Measurements from ENCODE around the gene ABLIM3.

Gene ABLIM3

GRCh38 chr5:149141224-149141956 lies at the start of gene ABLIM3:
Gene ABLIM3, plus strand, starts transcription at chr5:149141493. Its CDS starts 603 bp downstream, at chr5:149142096.
- peak; percentile 59 for DNase-seq (ENCODE audit: low spot score)

GRCh38 chr5:149093625-149094024 lies 47.7 kb upstream of the ABLIM3 start:
- DNase-seq (ENCODE audit: low spot score): no peak

- no peak for DNase-seq (ENCODE audit: low spot score)
Measured at GRCh38 chr5:149094996-149095395, 46.3 kb upstream of the ABLIM3 start.

- DNase-seq (ENCODE audit: low spot score): no peak
Measured at GRCh38 chr5:149099920-149100319, 41.4 kb upstream of the ABLIM3 start.

GRCh38 chr5:149100331-149100730 lies 41.0 kb upstream of the ABLIM3 start:
- no peak for DNase-seq (ENCODE audit: low spot score)

- no peak for DNase-seq (ENCODE audit: low spot score)
Measured at GRCh38 chr5:149108651-149109280, 32.5 kb upstream of the ABLIM3 start.

GRCh38 chr5:149110406-149110805 lies 30.9 kb upstream of the ABLIM3 start:
- no peak for DNase-seq (ENCODE audit: low spot score)

GRCh38 chr5:149113669-149114068 lies 27.6 kb upstream of the ABLIM3 start:
- DNase-seq (ENCODE audit: low spot score): no peak

- peak; percentile 34 for DNase-seq (ENCODE audit: low spot score)
Measured at GRCh38 chr5:149114403-149115312, 26.6 kb upstream of the ABLIM3 start.

- no peak for DNase-seq (ENCODE audit: low spot score)
Measured at GRCh38 chr5:149117970-149118369, 23.3 kb upstream of the ABLIM3 start.

- no peak for DNase-seq (ENCODE audit: low spot score)
Measured at GRCh38 chr5:149118463-149118862, 22.8 kb upstream of the ABLIM3 start.

- DNase-seq (ENCODE audit: low spot score): no peak
Measured at GRCh38 chr5:149121145-149121544, 20.1 kb upstream of the ABLIM3 start.

GRCh38 chr5:149123211-149123610 lies 18.1 kb upstream of the ABLIM3 start:
- no peak for DNase-seq (ENCODE audit: low spot score)

GRCh38 chr5:149125386-149125891 lies 15.9 kb upstream of the ABLIM3 start:
- DNase-seq (ENCODE audit: low spot score): no peak

GRCh38 chr5:149126906-149127305 lies 14.4 kb upstream of the ABLIM3 start:
- DNase-seq (ENCODE audit: low spot score): no peak

GRCh38 chr5:149127394-149127955 lies 13.8 kb upstream of the ABLIM3 start:
- no peak for DNase-seq (ENCODE audit: low spot score)

GRCh38 chr5:149128023-149128875 lies 13.0 kb upstream of the ABLIM3 start:
- DNase-seq (ENCODE audit: low spot score): no peak

GRCh38 chr5:149129181-149129580 lies 12.1 kb upstream of the ABLIM3 start:
- DNase-seq (ENCODE audit: low spot score): no peak

GRCh38 chr5:149130121-149130914 lies 11.0 kb upstream of the ABLIM3 start:
- DNase-seq (ENCODE audit: low spot score): no peak

- no peak for DNase-seq (ENCODE audit: low spot score)
Measured at GRCh38 chr5:149132474-149132873, 8.8 kb upstream of the ABLIM3 start.
